Tongue (tissue), 2 donors: Measurements from ENCODE around the gene SLC4A9. TPM values are rescaled to one million over a fixed set of nuclear protein-coding genes. Genes with fewer than 3 reads are reported as not detected.

Source experiments
- DNase-seq: peaks from one replicate; pipeline ENCODE4 v3.0.0-alpha.2; 2015
- total RNA-seq: library from RNA; depleted of rRNA; stranded (reverse); fragments of >200 nt; gene quantifications from one replicate; pipeline ENCODE4 v1.2.3, GENCODE V29; 2014

SLC4A9 gene, protein sequence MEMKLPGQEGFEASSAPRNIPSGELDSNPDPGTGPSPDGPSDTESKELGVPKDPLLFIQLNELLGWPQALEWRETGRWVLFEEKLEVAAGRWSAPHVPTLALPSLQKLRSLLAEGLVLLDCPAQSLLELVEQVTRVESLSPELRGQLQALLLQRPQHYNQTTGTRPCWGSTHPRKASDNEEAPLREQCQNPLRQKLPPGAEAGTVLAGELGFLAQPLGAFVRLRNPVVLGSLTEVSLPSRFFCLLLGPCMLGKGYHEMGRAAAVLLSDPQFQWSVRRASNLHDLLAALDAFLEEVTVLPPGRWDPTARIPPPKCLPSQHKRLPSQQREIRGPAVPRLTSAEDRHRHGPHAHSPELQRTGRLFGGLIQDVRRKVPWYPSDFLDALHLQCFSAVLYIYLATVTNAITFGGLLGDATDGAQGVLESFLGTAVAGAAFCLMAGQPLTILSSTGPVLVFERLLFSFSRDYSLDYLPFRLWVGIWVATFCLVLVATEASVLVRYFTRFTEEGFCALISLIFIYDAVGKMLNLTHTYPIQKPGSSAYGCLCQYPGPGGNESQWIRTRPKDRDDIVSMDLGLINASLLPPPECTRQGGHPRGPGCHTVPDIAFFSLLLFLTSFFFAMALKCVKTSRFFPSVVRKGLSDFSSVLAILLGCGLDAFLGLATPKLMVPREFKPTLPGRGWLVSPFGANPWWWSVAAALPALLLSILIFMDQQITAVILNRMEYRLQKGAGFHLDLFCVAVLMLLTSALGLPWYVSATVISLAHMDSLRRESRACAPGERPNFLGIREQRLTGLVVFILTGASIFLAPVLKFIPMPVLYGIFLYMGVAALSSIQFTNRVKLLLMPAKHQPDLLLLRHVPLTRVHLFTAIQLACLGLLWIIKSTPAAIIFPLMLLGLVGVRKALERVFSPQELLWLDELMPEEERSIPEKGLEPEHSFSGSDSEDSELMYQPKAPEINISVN
- 1.6 TPM for total RNA-seq

DNA sequence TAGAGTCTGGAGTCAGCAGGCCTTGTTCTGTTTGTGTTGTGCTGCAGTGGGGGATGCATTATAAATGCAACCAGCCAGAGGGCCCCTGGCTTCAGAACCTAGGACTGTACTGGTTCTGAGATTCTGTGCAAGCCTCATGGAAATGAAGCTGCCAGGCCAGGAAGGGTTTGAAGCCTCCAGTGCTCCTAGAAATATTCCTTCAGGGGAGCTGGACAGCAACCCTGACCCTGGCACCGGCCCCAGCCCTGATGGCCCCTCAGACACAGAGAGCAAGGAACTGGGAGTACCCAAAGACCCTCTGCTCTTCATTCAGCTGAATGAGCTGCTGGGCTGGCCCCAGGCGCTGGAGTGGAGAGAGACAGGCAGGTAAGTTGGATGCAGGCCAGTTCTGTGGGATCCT lies at the start of gene SLC4A9:
TSS of gene SLC4A9 (plus strand) at position 94 of the 400 bp plus-strand sequence. CDS start at position 137, 43 bp downstream.
- no peak for DNase-seq

DNA sequence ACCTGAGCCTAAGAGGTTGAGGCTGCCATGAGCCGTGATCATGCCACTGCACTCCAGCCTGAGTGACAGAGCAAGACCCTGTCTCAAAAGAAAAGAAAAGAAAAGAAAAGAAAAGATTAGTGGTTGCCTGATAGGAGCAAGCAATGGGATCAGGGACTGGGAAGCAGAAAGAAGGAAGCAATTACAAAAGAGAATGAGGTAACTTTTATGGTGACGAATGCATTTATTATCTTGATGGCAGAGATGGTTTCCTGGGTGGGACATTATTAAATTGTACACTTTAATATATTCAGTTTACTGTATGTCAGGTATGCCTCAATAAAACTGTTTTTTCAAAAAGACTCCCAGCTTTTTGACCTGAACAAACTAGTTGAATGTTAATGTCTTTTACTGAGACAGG lies 49.6 kb upstream of the SLC4A9 start:
- DNase-seq: no peak

DNA sequence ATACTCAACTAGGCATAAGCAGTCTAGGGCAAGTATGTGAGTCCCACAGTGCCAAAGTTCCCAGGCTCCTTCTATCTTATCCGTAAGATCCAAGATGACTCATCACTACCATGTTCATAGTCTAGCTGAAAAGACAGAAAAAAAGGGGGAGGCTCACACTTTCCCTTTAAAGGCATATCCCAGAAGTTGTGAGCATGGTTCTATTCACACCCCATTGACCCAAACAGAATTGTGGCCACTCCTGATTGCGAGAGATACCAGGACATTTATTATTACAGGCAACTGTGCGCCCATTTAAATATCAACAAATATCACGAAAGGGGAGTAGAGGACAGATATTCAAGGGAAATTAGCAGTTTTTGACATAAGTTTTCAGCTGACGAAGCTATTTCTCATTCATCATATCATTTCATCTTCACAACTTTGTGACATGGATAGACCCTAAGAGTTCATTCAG lies 49.0 kb upstream of the SLC4A9 start:
- no peak for DNase-seq

DNA sequence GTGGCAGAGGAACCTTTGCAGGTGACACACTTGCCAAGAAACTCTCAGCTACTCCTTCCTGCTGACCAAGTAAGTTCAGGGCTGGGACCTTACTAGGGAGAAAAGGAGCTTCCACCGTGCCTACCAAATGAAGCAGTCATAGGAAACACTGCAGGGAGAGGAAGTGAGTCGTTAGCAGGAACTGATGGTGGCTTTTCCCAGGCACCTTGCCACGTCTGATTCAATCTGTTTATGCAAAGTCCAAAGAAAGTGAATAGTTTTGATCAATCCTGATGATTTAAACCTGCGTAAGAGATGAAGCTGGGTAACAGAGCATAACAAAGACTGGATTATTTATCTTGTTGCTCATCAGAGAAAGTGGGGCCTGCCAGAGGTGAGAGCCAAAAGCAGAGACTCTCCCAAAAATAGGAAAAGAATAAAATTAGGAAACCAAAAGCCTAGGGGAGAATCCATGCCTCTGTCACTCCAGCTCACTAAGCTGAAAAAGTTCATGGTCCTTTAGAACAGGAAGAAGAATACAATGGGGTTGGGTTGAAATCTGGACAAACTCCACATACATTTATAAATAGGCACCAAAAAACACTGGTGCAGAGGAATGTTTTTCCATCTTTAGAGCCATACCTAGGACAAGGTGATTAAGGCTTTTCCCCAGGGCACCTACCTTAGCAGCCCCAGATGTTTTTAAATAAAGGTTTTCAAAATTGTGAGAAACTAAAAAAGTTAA lies 47.8 kb upstream of the SLC4A9 start:
- DNase-seq: no peak

DNA sequence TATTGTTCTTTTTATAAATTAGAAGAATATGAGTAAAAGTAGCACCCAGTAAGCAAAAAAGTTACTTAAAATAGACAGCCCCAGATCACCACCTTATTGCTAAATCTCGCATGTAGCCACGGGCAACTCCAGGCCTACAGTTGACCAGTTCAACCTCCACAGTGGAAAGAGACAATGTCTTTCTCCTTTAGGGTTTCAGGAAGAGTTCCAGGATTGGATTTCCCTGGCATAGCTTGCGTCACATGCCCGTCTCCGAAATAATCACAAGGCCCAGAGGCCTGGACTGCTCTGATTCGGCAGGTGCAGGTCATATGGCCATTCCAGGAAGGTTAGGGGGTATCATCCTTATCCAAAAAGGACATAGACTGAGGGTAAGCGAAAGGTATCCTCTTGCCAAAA lies 47.2 kb upstream of the SLC4A9 start:
- no peak for DNase-seq

DNA sequence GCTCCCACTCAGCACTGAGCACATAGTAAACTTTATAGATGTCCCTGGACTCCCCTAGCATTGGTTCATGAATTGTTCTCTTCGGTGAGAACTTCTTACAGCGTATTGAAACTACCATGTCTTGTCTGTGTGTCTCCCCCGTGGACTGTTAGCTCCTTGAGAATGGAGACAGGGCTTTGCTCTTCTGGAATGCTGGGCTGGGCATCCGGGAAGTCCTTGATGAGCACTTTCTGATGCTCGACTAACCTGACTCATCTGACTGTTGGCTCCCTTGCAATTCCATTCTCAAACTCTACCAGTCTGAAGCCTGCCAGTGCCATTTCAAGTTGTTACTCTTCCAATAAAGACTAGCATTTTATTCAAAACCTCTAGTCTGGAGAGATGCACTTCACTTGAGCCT lies 42.1 kb upstream of the SLC4A9 start:
- DNase-seq: no peak

DNA sequence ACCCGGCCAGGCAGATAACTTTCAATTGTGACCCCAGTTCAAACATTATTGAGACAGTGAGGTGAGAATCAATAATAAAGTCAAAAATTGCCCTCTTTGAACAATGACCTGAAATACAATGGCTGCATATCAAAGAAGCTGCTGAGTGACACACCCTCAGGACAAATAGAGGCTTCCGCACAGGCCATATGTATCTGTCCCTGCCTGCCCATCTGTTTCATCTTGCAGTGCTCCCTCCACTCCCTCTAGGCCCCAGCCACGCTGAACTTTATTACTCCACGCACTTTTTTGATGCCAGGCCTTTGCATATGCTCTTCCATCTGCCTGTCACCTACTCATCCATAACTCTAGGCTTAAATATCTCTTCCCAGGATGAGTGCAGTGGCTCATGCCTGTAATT lies 41.2 kb upstream of the SLC4A9 start:
- no peak for DNase-seq

DNA sequence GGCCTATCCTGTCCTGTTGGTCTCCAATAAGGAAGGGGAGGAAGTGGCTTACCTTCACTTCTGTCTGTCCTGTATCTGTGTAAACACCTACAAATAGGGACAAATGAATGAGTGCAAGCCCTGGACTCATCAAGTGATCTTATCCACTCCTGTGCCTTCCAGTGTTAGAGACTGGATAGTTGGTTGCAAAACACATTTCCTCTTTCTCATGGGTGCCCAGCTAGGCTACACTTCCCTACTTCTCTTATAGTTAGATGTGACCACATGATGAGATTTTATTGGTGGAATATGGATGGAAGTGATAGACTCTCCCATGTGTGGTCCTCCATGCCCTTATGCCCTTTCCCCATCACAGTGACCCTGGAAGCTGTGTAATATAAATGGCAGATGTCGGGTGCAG lies 40.2 kb upstream of the SLC4A9 start:
- DNase-seq: no peak

DNA sequence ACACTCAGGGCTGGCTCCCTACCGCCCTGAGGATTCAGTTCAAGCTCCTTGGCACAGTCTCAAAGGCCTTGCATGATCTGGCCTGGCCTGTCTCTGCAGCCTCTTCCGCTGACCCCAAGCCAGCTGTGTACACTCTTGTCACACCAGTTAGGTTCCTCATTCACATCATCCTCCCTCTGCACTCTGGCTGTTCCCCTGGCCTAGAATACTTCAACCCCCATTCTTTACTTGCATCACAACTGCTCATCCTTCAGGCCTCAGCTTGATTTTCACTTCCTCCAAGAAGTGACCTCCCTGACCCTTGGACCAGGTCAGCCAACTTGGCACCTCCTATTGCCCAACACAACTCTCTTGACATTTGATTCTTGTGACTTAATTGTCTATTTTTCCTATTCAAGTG lies 38.2 kb upstream of the SLC4A9 start:
- DNase-seq: no peak

DNA sequence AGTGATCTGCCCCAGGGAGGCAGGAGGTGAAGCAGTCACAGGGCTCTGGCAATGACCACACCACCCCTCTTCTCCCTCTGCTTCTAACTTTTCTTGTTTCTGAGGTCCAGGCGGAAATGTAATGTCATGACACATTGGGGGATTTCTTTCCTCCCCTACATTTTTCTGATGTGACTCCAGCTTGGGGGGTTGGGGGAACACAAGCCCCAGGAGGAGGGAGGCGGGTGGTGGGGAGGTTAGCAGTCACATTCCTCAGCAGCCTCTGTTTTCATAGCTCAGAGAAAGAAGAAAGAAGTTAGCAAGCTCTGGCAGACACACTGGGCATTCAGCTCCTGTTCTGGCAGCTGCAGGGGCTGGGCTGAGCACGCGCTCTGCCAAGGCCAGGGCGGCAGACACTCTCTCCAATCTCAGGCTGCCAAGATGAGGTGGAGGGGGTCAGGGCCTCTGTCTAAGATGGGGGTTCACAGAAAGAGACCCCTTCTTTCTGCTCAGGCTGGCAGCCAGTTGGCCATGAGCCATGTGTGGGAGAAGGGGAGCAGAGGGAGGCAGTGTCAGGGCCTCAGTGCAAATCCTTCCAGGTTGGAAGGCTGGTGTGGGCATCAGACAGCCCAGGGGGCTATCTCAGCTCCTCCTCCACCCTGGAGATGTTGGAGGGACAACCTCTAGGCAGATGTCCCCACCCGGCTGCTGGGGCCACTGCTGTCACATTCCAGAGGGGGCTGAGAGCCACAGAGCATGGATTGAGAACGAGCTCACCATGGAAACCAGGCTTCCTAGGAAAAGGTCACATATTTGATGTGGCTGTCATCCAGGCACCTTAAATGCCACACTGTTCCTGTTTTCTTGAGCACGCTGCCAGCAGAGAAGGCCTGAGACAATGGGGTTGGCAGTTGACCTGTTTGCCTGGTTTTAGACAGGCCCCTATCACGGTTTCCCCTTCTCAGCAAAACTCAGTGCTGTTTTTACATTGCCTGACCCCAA lies 37.0 kb upstream of the SLC4A9 start:
- DNase-seq: peak; percentile 77

DNA sequence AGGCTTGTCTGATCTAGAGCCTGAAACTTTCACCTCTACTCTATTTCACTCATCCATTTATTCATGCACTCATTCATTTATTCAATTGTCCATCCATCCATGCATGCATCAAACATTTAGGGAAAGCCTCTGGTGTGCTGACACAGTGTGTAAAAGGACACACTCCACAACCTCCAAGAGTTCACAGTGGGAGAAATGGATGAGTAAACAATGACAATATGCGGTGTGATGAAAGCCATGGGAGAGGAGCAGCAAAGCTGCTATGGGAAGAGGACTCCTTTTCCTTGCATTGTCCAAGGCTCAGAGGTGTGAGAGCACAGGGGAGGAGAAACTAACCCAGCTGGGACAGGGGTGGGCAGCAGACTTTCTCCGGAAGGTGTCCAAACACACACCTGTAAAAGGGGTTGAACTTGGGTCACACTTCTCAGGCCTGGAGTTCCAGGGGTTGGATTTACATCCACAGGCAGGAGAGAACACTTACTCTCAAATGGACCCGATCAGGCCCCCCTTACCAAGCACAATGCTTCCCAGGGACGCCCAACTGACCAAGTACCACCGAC lies 35.9 kb upstream of the SLC4A9 start:
- no peak for DNase-seq

DNA sequence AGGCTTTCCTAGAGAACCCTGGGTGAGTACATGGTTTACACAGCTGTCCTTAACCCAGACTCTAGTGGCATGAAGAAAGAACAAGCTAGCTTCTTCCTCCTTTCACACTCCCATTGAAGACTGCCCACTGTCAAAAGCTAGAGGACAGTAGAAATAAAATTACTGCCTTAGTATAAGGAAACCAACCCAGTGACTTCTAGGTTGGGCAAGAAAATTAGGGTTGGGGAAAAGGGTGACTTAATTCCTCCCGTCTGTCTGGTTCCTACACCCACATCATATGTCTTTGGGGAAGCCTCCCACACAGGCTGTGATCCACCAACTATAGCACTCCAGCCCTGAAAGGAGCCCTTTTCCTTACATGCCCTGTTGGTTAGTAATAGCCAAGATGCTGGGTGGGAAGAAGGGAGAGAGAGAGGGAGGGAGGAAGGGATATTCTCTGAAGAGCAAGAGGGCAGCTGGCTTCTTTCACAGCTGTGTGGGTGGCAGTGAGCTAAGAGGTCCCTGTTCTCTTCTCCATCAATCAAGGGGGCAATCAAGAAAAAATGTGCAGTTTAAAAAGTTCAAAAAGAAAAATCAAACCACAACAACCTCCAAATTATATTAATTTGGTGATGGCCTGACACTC lies 35.3 kb upstream of the SLC4A9 start:
- DNase-seq: no peak

DNA sequence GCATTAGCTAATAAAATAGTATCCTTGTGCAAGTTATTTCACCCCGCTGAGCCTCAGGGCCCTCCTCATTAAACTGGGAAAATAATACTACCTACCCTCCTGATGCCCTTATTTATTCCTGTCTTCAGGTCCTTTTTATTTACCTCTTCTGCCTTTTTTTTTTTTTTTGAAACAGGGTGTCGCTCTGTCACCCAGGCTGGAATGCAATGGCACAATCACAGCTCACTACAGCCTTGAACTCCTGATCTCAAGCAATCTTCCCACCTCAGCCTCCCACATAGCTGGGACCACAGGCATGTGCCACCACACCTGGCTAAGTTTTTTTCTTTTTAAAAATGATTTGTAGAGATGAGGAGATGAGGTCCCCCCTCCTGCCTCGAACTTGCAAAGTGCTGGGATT lies 34.5 kb upstream of the SLC4A9 start:
- no peak for DNase-seq

DNA sequence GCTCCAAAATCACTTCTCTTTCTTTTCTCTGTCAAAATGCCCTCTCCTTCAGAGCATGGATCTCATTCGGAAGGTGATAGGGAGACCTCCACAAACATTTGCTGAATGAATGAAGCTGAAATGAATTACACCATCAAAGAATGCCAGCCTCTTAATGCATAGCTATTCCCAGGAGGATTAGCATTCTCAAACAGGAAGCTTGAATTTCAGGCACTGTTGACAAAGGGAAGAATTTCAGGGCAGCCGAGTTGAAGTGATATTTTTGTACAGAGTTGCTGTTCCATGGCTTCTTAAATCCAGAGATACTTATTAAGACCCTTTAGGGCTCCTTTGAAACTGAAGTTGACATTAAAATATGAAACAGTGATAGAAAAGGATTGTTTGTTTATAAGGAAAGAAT lies 32.4 kb upstream of the SLC4A9 start:
- DNase-seq: no peak

DNA sequence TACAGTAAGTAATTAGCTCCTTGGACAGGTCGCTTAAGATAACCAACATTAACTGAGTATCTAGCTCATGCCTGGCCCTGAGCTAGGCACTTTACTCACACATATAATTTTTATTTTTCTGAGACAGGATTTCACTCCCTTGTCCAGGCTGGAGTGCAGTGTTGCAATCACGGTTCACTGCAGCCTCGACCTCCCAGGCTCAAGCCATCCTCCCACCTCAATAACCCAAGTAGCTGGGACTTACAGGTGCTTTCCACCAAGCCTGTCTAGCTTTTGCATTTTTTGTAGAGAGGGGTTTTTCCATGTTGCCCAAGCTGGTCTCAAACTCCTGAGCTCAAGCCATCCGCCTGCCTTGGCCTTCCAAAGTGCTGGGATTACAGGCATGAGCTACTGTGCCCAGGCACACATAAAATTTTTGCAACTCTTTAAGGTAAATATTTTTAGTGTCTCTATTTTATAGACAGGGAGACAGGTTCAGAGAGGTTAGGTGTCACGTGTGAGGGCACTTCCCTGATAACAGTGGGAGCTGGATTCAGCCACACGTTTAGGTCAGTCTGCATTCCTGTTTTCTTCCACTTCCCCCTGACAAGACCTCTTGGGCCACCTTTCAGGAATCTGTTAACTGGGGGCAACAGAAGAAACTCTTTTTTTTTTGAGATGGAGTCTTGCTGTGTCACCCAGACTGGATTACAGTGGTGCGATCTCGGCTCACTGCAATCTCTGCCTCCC lies 31.8 kb upstream of the SLC4A9 start:
- no peak for DNase-seq

DNA sequence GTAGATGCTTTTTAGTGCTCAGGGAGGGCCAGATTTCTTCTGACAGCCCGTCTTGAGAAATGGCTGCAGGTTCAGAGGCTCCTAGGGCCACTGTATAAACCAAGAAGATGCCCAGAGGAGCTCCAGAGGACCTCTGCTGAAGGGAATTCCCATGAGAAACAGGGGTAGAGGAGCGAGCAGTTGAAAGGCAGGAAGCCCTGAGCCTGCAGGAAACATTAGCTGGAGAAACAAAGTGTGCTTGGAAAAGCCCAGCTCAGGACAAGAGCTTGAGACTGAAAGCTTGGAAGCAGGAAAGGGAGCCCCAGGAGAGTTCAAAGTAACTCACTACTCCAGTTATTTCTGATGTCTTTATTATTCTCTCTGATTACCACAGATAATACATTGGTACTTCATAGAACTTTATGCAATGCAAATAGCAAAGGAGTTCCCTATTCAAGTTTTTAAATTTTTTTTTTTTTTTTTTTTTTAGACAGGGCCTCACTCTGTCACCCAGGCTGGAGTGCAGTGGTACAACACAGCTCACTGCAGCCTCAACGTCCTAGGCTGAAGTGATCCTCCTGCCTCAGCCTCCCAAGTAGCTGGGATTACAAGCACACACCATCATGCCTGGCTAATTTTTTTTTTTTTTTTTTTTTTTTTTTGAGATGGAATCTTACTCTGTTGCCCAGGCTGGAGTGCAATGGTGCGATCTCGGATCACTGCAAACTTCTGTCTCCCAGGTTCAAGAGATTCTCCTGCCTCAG lies 30.1 kb upstream of the SLC4A9 start:
- no peak for DNase-seq

DNA sequence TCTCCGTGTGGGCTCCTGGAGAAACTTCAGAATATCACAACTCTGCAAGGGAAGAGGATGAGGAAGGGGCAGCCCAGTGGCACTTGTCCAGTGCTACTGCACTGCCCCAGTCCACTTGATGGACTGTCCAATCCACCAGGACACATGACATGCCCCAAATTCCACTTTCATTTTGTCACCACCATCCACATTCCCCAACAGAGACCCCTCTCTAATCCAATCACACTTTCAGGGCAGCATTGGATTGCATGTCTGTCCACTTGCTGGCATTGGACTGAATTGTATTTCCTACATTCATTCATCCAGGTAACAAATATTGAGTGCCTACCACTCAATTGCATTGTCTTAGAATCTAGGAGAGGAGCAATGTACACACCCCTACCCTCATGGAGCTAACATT lies 28.4 kb upstream of the SLC4A9 start:
- no peak for DNase-seq

DNA sequence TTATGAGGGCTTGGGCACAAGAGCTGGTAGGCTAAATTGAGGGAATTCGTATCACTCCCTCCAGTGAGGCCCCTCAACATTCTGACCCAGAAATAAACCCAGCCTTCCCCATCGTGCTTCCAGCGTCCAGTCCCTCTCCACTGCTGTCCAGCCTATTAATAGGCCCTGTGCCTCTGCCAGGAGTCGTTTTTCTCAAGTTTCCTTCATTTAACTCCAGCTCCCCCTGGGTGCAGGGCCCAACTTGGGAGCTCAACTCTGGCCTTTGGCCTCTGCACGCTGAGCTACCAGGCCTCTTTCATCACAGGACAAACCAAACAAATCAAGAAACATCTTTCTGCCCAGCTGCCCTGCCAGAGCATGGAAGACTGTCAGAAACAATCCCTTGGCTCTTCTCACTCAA lies 23.6 kb upstream of the SLC4A9 start:
- peak; percentile 55 for DNase-seq

DNA sequence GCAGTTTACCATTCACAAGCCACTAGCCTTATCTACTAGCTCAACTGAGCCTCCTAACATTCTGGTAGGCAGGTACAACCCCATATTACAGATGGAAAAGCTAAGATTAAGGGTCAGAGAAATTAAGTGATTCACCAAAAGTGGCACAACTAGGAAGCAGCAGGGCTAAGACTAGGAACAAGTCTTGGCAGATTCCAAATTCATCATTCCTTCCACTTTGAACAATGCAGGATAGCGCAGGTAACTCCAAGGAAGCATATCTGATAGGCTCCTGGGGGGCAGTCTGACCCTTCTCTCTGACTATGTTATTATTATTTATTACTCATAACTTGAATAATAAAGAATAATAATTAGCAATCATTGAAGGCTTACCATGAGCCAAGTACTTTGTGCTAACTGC lies 22.1 kb upstream of the SLC4A9 start:
- no peak for DNase-seq
